Measurements from ENCODE around the gene CDK12. TPM values are rescaled to one million over a fixed set of nuclear protein-coding genes. Genes with fewer than 3 reads are reported as not detected.
A peak's percentile ranks its signal among the peaks of the same experiment; 100 is the strongest.

The CDK12 gene
- total RNA-seq, 1 experiment from 2014 or later: 31.1 TPM

- Histone ChIP-seq H3K27me3 (ENCODE audit: control insufficient read depth, insufficient read depth, low read length) (no peaks in the 10 kb centered on the region), H3K4me3 (ENCODE audit: insufficient read depth, low read depth, low read length) (no peak overlapping the region), H3K36me3 (replicated peaks; ENCODE audit: control insufficient read depth, insufficient read depth, low read length) (peaks cover 1% of the 10 kb centered on the region)
- DNase-seq: no peak
Observed at GRCh38 chr17:39549747-39550573, 88.7 kb downstream of the CDK12 start.

GRCh38 chr17:39551879-39552278 lies 90.6 kb downstream of the CDK12 start:
- Histone ChIP-seq H3K36me3 (replicated peaks; ENCODE audit: control insufficient read depth, insufficient read depth, low read length) (peaks cover 1% of the 10 kb centered on the region), H3K27me3 (ENCODE audit: control insufficient read depth, insufficient read depth, low read length) (no peaks in the 10 kb centered on the region), H3K4me3 (ENCODE audit: insufficient read depth, low read depth, low read length) (no peak overlapping the region)
- DNase-seq: no peak

GRCh38 chr17:39553341-39553945 lies 92.2 kb downstream of the CDK12 start:
- no peaks in the 10 kb centered on the region; the same call in none of the 2 replicates for H3K36me3 ChIP-seq (replicated peaks; ENCODE audit: control insufficient read depth, insufficient read depth, low read length)
- DNase-seq: no peak
- H3K4me3 ChIP-seq (ENCODE audit: insufficient read depth, low read depth, low read length): no peak overlapping the region
- H3K27me3 ChIP-seq (ENCODE audit: control insufficient read depth, insufficient read depth, low read length): no peaks in the 10 kb centered on the region

GRCh38 chr17:39555368-39555767 lies 94.1 kb downstream of the CDK12 start:
- DNase-seq: peak; percentile 59

GRCh38 chr17:39556423-39556822 lies 95.1 kb downstream of the CDK12 start:
- DNase-seq: no peak
- H3K36me3 ChIP-seq (replicated peaks; ENCODE audit: control insufficient read depth, insufficient read depth, low read length): no peaks in the 10 kb centered on the region; the same call in 1 of the 2 replicates
- H3K27me3 ChIP-seq (ENCODE audit: control insufficient read depth, insufficient read depth, low read length): no peaks in the 10 kb centered on the region
- H3K4me3 ChIP-seq (ENCODE audit: insufficient read depth, low read depth, low read length): no peak overlapping the region

More at GRCh38 chr17:39555368-39555767, 94.1 kb downstream of the CDK12 start:
- no peaks in the 10 kb centered on the region; the same call in 1 of the 2 replicates for H3K36me3 ChIP-seq (replicated peaks; ENCODE audit: control insufficient read depth, insufficient read depth, low read length)
- H3K4me3 ChIP-seq (ENCODE audit: insufficient read depth, low read depth, low read length): no peak overlapping the region
- H3K27me3 ChIP-seq (ENCODE audit: control insufficient read depth, insufficient read depth, low read length): no peaks in the 10 kb centered on the region

- H3K36me3 ChIP-seq (replicated peaks; ENCODE audit: control insufficient read depth, insufficient read depth, low read length): no peaks in the 10 kb centered on the region
- no peak for DNase-seq
- H3K27me3 ChIP-seq (ENCODE audit: control insufficient read depth, insufficient read depth, low read length): no peaks in the 10 kb centered on the region
- H3K4me3 ChIP-seq (ENCODE audit: insufficient read depth, low read depth, low read length): no peak overlapping the region
Observed at GRCh38 chr17:39562395-39562794, 101.1 kb downstream of the CDK12 start.

GRCh38 chr17:39562976-39563375 lies 101.7 kb downstream of the CDK12 start:
- H3K36me3 ChIP-seq (replicated peaks; ENCODE audit: control insufficient read depth, insufficient read depth, low read length): no peaks in the 10 kb centered on the region
- no peak for DNase-seq
- no peak overlapping the region for H3K4me3 ChIP-seq (ENCODE audit: insufficient read depth, low read depth, low read length)
- H3K27me3 ChIP-seq (ENCODE audit: control insufficient read depth, insufficient read depth, low read length): no peaks in the 10 kb centered on the region

GRCh38 chr17:39563476-39563875 lies 102.2 kb downstream of the CDK12 start:
- peak; percentile 68 for DNase-seq

GRCh38 chr17:39564211-39564848 lies 103.0 kb downstream of the CDK12 start:
- Histone ChIP-seq H3K36me3 (replicated peaks; ENCODE audit: control insufficient read depth, insufficient read depth, low read length) (no peaks in the 10 kb centered on the region; the same call in 1 of the 2 replicates), H3K4me3 (ENCODE audit: insufficient read depth, low read depth, low read length) (no peak overlapping the region), H3K27me3 (ENCODE audit: control insufficient read depth, insufficient read depth, low read length) (no peaks in the 10 kb centered on the region)
- DNase-seq: peak; percentile 91

More at GRCh38 chr17:39563476-39563875, 102.2 kb downstream of the CDK12 start:
- no peaks in the 10 kb centered on the region for H3K36me3 ChIP-seq (replicated peaks; ENCODE audit: control insufficient read depth, insufficient read depth, low read length)
- H3K4me3 ChIP-seq (ENCODE audit: insufficient read depth, low read depth, low read length): no peak overlapping the region
- no peaks in the 10 kb centered on the region for H3K27me3 ChIP-seq (ENCODE audit: control insufficient read depth, insufficient read depth, low read length)

GRCh38 chr17:39566094-39566850 lies 105.0 kb downstream of the CDK12 start:
- Histone ChIP-seq H3K27me3 (ENCODE audit: control insufficient read depth, insufficient read depth, low read length) (no peaks in the 10 kb centered on the region), H3K4me3 (ENCODE audit: insufficient read depth, low read depth, low read length) (no peak overlapping the region), H3K36me3 (replicated peaks; ENCODE audit: control insufficient read depth, insufficient read depth, low read length) (no peaks in the 10 kb centered on the region; the same call in 1 of the 2 replicates)
- no peak for DNase-seq

- Histone ChIP-seq H3K4me3 (ENCODE audit: insufficient read depth, low read depth, low read length) (no peak overlapping the region), H3K36me3 (replicated peaks; ENCODE audit: control insufficient read depth, insufficient read depth, low read length) (no peaks in the 10 kb centered on the region; the same call in 1 of the 2 replicates), H3K27me3 (ENCODE audit: control insufficient read depth, insufficient read depth, low read length) (no peaks in the 10 kb centered on the region)
- no peak for DNase-seq
Observed at GRCh38 chr17:39568702-39569101, 107.4 kb downstream of the CDK12 start.

GRCh38 chr17:39569126-39569525 lies 107.8 kb downstream of the CDK12 start:
- H3K4me3 ChIP-seq (ENCODE audit: insufficient read depth, low read depth, low read length): no peak overlapping the region
- no peak for DNase-seq
- no peaks in the 10 kb centered on the region; the same call in 1 of the 2 replicates for H3K36me3 ChIP-seq (replicated peaks; ENCODE audit: control insufficient read depth, insufficient read depth, low read length)
- no peaks in the 10 kb centered on the region; the same call in 1 of the 2 replicates for H3K27me3 ChIP-seq (ENCODE audit: control insufficient read depth, insufficient read depth, low read length)

- Histone ChIP-seq H3K27me3 (ENCODE audit: control insufficient read depth, insufficient read depth, low read length) (peaks cover 4% of the 10 kb centered on the region), H3K4me3 (ENCODE audit: insufficient read depth, low read depth, low read length) (no peak overlapping the region), H3K36me3 (replicated peaks; ENCODE audit: control insufficient read depth, insufficient read depth, low read length) (no peaks in the 10 kb centered on the region; the same call in 1 of the 2 replicates)
- DNase-seq: no peak
Observed at GRCh38 chr17:39572121-39572520, 110.8 kb downstream of the CDK12 start.

All from H7 (cell line).